Stimulated activated CD4-positive, alpha-beta T cell treated with anti-CD3 and anti-CD28 coated beads, Interleukin-4, amount 100 ng/mL, for 1 hour (primary cell): ENCODE results near the gene SMIM13.

Experiments
- DNase-seq: peaks from one replicate; pipeline ENCODE4 v3.0.0-alpha.2; 2020

SMIM13 gene

DNA sequence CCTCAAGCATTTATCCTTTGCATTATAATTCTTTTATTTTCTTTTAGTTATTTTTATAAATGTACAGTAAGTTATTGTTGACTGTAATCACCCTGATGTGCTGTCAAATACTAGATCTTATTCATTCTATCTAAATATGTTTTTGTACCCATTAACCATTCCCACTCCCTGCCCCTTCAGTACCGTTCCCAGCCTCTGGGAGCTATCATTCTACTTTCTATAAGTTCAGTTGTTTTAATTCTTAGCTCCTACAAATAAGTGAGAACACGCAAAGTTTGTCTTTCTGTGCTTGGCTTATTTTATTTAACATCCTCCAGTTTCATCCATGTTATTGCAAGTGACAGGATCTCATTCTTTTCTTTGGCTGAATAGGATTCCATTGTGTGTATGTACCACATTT lies 30.3 kb downstream of the SMIM13 start:
- no peak for DNase-seq

DNA sequence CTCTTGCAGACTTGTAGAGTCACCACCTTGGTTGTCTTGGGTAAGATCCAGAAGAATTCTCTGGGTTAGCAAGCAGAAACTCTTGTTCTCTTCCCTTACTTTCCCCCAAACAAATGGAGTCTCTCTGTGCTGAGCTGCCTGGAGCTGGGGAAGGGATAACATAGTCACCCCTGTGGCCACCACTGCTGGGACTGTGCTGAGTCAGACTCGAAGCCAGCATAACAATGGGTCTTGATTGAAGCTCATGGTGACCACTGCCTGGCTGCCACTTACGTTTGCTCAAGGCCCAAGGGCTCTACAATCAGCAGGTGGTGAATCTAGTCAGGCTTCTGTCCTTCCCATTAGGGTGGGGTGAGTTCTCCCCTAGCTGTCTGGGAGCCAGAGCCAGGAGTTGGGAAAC lies 33.2 kb downstream of the SMIM13 start:
- no peak for DNase-seq

DNA sequence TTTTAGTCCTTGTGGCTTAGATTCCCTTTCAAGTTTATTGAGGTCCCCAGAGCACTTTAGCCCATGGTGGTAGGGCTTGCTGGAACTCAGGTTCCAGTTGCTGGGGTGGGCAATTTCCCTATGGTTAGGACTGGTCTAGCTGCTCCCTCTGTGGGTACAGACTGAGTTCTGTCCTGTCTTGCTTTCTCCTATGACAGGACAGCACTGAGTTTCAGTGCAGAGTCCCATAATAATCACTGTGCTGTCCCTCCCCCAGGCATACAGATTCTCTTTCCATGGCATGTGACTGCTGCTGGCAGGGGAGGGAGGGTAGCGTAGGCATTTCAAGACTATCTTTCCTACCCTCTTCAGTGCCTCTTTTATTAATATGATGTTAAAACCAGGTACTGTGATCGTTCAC lies 35.0 kb downstream of the SMIM13 start:
- DNase-seq = no peak

DNA sequence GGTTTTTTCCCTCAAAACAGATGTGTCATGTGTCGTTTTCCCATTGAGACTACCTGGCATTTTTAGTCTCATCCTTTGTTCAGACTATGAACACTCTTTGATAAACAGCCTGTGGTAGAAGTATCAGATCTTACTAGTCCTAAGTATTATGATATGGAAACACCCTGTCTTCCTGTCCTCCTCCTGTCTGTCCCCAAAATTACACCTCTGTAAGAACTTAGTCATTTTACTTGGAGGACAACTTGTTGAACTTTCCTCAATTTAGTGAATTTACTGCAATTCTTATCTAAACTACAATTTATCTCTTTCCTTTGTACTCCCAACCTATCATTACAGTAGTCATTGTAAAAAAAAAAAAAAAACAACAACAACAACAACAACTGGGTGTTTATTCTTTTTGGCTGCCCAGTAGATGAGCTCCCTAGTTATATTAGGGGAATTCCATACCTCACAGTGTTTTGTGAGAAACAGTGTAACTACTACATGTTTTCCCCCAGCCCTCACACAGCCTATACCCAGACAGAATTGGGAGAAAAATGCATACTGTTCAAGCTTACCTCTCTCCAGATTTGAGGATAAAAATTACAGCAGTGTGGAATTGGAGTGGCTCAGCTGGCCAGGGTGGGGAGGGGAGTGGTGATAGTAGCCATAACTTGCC lies 36.4 kb downstream of the SMIM13 start:
- no peak for DNase-seq

DNA sequence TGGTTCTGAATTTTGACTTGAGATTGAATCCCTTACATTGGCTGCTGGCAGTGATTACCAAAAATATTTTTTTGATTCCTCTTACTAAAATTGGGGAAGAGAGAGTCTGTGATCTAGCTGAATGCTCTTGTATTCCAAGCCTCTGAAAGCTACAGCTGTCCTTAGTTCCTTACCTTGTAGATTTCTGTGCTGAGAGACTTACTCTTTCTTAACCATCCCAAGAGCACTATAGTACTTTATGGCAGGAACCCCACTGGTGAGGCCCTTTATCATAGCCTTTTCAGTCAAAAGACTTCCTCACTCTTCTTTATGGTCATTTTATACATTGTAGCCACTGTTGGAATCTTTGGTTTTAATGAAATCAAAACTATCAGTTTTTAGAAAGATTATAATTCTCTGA lies 37.0 kb downstream of the SMIM13 start:
- DNase-seq = no peak

DNA sequence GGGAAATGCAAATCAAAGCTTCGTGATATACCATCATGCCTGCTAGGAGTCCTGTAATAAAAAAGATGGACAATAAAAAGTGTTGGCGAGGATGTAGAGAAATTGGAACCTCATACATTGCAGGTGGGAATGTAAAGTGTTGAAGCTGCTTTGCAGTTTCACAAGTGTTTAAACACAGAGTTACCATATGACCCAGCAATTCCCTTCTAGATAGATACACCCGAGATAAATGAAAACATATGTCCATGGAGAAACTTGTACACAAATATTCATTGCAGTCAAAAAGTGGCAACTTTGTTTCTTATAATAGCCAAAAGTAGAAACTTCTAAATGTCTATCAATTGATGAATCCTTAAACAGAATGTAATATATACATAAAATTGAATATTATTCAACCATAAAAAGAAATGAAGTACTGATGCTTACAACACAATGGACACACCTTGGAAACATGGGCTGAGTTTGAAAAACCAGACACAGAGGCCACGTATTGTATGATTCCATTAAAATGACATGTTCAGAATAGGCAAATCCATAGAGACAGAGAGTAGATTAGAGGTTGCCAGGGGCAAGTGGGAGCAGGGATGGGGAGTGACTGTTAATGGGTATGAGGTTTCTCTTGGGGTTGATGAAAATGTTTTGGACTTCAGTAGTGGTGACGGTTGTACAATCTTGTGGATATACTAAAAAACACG lies 38.7 kb downstream of the SMIM13 start:
- no peak for DNase-seq

DNA sequence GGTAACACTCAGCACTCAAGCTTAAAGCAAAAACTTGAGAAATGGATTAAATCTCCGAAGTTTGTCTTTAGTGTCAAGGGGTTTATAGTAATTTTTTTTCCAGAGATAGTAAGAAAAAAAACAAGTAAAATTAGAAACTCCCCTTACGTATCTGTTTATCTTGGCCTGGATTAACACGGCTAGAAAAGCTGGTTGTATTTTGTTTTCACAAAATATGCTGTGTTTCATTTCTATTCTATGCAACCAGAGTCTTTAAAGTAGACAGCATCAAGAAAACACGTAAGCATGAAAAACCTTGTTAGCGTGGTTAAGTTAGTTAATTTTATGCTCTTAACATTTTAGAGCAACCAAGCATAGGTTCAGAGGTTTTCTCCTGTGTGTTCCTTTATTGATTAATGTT lies 39.6 kb downstream of the SMIM13 start:
- no peak for DNase-seq

DNA sequence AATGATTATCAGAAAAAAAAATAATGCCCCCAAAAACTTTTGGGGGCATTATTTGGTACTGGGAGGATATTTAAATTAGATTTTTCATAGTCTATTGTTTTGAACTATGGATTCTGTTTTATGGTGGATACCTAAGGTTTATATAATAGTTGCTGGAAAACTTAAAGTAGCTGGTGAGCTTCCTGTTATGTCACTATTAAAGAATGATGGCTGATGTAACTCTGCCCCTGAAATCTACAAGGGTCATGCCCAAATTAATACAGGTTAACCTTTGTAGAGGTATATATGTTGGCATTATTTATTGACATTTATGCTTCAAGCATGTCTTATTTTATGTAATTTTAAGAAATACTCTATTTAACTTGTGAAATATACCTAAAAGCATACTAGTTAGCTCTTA lies 43.2 kb downstream of the SMIM13 start:
- DNase-seq = no peak

DNA sequence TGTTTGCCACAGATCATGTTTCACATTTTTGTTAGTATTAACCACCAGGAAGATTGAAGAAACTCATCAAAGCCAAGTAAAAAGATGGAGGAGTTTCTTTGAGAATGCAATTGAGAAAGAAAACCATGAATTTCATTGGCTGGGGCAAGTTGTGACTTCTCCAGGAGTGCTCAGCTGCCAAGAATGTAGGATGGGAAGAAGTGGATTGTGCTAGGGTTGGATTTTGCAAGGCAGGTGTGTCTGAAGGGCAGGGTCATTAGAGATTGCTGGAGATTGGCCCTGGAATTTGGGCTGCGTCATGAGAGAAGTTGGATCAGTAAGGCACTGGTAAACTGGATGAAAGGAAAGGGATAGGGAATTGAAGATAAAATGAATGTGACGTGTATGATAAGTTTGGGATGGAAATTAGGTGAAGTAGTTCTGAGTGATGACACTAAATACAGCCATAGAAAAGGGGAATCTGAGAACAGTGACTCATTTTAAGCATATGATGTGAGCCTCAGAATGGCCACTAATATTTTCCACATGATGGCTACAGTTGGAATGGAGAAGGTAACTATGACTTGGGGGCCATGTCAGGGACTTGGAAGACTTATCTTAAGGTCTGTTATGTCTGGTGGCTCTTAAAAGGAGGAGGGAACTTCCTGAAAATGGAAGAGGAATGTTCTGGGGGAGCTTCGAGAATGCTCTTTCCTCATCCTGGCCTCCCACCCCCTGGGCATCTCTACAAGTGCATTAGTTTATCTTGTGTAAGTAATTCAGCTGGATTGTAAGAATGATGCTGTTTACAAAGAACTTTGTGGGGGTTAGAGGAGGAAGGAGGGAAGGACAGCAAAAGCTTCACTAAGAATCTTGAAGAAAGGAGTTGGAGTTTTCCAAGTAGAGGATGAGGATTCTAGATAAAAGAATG lies 45.7 kb downstream of the SMIM13 start:
- no peak for DNase-seq

DNA sequence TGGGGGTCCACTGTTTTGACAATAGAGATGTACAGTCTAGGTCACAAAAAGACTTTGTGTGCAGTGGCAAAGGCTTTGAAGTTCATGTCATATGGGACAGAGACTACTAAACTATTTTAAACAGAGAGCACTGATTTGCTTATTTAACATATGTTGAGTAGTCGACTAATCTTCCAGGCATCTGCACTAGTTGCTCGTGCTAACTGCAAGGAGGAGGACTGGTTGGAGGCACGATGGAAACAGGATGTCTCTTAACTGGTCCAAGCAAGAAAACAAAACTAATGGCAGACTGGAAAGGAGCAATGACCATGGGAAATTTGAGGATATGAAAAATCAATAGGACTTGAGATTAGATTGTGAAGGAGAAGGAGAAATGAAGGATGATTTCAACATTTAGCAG lies 46.4 kb downstream of the SMIM13 start:
- DNase-seq = no peak

DNA sequence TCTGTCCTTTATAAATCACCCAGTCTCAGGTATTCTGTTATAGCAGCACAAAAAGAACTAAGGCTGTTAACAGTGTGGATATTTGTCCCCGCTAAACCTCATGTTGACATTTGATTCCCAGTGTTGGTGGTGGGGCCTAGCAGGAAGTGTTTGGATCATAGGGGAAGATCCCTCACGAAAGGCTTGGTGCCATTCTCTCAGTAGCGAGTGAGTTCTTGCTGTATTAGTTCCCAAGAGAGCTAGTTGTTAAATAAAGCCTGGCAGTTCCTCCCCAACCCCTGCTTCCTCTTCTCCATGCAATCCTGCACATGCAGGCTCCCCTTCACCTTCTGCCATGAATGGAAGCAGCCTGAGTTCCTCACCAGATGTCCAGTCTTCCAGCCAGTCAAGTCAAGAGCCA lies 47.7 kb downstream of the SMIM13 start:
- DNase-seq = no peak

DNA sequence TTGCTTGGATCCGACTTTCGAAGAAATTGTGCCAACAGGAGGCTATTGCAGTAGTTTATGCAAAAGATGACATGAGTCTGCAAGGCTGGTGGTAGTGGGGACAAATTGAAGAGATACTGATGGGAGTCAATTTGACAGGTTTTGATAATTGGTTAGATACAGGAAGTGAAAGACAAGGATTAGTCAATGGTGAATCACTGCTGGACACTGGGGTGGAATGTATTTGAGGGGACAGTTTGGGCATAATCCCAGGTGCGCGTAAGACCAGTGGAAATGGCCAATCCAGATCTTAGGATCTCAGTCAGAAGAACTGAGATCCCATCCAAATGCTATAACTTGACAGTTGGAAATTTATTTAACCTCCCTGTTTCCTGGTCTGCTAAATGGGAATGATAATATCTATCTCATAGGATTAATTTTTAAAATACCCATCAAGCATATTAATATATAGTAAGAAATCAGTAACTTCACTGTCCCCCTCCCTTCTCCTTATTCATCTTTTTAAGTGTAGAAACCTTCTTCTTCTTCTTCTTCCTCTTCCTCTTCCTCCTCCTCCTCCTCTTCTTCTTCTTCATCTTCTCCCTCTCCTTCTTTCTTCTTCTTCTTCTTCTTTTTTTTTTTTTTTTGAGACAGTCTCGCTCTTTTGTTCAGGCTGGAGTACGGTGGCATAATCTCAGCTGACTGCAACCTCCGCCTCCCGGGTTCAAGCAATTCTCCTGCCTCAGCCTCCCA lies 48.8 kb downstream of the SMIM13 start:
- DNase-seq = no peak

DNA sequence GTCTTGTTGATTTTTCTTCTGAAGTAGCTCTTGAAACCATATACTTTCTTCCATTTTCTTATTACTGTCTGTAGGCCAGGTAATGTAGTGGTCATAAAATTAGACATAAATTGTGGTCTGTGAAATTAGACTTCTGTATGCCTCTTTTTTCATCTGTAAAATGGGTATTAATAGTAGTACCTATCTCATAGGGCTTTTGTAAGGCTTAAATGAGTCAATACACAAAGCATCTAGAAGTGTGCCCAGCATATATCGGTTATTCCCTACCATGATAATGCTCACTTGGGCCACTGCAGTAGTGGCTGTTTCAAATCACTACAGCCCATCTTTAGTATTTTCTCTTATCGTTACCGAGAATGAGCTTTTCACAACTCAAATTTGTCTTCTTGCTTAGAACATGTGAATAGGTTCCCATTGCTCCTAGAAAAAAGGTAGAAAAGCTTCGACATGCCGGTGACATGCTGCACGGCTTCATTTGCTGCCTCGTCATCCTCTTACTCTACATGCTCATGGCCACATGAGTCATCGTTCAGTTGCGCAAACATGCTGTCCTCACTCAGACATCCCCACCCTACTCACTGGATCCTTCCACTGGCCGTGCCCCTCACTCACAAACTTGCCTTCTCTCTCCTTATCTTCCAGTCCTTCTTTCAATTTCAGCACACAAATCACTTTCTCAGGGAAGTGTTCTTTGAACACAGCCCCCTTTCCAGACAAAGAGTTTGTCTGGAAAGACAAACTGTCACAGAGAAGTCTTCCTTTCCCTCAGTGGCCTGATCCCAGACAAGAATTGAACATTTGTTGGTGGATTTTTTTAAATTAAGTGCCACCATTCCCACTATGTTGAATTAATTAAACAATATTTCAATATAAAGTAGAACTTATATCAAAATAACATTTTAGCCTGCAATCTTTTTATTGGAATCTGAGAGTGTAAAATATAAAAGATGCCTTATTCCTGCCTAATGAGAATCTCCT lies 50.0 kb downstream of the SMIM13 start:
- no peak for DNase-seq

DNA sequence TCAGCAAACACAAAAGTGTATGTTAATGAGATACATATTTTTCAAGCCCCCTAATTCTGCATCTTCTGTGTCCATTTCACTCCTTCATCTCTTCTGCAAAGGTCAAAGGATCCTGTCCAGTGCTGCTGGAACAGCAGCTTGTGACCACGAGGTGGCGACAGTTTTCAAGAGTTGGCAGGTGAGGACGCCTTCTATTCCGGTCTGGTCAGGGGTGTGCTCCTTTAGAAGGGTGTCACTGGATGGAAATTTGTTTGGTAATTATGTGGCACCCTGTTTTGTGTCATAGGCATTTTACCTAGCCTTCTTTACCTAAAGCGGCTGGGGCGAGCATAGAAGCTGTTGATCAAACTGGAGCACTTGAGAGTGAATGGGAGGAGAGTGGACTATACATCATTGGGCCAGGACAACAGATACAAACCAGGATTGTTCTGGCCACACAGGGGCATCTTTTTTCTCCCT lies 50.8 kb downstream of the SMIM13 start:
- DNase-seq = peak; percentile 73

DNA sequence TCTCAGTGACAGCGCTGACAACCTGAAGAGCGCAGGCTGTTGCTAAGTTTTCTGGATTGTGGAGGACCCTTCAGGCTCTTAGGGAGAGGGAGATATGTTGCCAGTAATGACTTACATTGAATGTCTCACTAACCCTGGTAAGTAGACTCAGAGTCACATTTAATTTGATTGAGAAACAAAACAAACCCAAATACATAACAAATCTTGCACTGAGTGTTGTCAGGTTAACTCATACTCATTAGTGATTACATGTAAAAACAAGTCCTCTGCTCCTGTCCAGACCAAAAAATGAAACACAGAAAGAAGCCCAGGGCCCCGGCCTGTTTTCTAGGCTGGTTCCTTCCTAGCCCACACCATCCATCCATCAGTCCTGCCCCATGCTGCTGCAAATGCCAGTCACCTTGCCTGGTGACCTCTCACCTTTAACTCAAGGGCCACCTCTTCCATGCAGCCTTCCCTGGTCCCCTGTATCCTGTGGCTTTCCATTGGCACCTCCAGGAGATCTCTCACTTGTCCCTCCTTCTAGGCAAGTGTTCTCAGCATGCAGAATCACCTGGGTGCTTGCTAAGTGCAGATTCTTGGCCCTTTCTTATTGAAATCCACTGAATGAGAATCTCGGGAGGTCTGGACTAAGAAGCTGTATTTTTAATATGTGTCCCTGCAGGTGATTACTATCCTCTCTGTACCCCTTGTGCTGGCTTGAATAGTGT lies 52.6 kb downstream of the SMIM13 start:
- DNase-seq = no peak

DNA sequence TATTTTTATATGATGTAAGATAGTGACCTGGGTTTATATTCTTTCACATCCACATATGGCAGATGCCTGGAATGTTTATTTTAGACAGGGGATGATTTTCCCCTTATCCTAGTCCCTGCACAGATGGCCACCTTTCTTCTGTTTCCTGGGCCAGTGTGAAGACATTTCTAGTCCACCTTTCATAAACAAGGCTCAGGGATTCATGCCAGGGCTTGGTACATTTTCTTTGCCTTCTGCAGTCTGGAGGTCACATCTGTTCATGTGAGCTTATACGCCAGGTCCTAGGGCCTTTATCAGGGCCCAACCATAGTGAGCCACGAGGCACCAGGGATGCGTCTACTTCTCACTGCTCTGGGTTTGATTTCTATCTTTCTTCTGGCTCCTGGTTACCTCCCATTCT lies 55.9 kb downstream of the SMIM13 start:
- no peak for DNase-seq

DNA sequence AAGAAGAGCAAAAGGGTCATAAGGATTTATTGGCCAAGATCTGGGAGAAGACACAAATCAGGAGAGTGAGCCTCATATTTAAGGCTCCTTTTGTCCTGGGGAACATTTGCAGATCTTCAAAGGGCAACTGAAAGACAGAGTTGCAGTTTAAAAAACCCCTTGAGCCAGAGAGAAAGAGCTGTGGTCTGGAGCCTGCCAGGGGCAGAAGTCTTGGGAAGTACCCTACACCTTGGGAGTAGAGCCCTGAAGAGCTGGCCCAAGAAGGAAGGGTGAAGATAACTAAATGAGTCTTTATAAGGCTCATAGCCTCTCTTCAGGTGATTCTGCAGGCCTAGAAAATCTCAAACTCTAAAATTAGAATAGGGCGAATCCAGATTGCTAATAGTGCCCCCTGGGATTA lies 57.9 kb downstream of the SMIM13 start:
- DNase-seq = no peak

DNA sequence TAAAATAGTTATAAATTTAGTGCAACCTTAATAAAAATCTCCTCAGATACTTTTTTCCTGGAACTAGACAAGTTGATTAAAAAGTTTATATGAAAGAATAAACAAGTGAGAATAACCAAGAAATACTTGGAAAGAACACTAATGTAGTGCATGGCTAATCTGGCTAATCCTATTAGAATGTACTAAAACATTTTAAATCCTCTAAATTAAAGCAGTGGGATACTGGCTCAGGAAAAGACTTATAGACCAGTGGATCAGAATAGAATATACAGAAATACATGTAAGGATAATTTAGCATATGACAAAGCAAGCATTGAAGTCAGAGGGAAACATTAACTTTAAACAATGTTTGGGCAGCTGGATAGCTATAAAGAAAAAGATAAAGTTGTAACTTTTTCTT lies 58.9 kb downstream of the SMIM13 start:
- no peak for DNase-seq

DNA sequence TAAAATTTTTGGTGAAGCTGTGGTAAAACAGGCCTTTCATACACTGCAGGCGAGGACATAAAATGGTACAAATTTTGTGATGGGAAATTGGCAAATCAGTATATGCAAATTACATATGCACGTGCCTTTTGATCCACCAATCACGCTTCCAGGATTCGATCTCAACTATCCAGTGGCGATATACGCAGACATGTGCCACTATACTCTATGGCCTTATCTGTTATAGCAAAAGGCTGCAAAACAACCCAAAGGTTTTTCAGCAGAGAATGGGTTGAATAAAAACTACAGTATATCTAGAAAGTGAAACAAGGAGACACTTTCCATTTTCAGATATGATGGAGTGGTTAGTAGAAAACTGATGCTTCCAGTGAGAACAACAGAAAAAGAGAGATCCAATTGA lies 59.8 kb downstream of the SMIM13 start:
- no peak for DNase-seq

DNA sequence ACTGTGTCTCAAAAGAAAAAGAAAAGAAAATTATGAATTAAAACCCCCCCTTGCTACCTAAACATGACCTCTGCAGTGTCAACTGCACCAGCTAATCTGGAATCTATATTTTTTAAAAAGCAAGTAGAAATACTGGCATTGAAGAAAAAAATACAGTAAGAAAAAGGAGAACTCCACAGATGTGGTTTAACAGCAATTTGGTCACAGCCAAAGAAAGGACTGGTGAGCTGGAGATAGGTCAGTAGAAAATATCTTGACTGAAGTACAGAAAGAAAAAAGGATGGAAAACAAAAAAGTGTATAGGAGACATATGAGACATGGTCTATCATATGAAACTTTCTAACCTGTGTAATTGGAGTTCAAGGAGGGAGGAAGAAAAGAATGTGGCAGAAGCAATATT lies 62.0 kb downstream of the SMIM13 start:
- DNase-seq = no peak

DNA sequence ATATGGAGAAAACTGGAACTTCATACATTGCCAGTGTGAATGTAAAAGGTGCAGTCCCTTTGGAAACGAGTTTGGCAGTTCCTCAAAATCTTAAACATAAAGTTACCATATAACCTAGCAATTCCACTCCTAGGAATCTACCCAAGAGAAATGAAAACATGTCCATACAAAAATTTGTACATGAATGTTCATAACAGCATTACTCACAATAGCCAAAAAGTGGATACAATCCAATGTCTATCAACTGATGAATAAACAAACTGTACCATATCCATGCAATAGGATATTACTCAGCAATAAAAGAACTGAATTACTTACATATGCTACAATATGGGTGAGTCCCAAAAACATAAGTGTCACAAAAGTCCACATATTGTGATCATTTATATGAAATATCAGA lies 66.6 kb downstream of the SMIM13 start:
- DNase-seq = no peak
